ENCODE results near the gene CGB1.
"Not testable (repeated sequence)": the region's sequence is repeated elsewhere in the genome, so short reads cannot be mapped to it uniquely, and the experiment has no call there.

- TF ChIP-seq CTCF (IDR thresholded peaks at IDR 0.05; ENCODE audit: low read length) = peak; percentile 64
- not testable (repeated sequence) for TF ChIP-seq EZH2 (IDR thresholded peaks at IDR 0.05; ENCODE audit: borderline replicate concordance, low read length)
Observed at GRCh38 chr19:49036815-49037214, at the start of gene CGB1.

All from OCI-LY1 (cell line).